KMS-11 (cell line): Measurements from ENCODE around the gene FOXRED2.

ENCODE experiments used
- H2AFZ ChIP-seq: fragments of 200-600 bp; sonication (generic); 2 replicates; pipeline ENCODE4 v1.6.1; 2016; ENCODE audit warnings: antibody characterized with exemption, mixed run types, low read depth
- H3K27ac ChIP-seq: fragments of 200-600 bp; sonication (generic); 2 replicates; pipeline ENCODE4 v1.6.1; 2016; ENCODE audit warnings: mild to moderate bottlenecking, mixed run types
- H3K27me3 ChIP-seq: fragments of 200-600 bp; sonication (generic); 2 replicates; pipeline ENCODE4 v1.6.1; 2017; ENCODE audit warnings: mild to moderate bottlenecking, low read depth, mixed run types, moderate library complexity; ENCODE audit not compliant: insufficient read depth
- H3K36me3 ChIP-seq: fragments of 200-600 bp; sonication (generic); 2 replicates; pipeline ENCODE4 v1.6.1; 2017; ENCODE audit warnings: mild to moderate bottlenecking, mixed run types; ENCODE audit not compliant: insufficient read depth
- H3K4me1 ChIP-seq: fragments of 200-600 bp; sonication (generic); 2 replicates; pipeline ENCODE4 v1.6.1; 2016; ENCODE audit warnings: mild to moderate bottlenecking, low read depth, mixed run types; ENCODE audit not compliant: poor library complexity, severe bottlenecking
- H3K4me2 ChIP-seq: fragments of 200-600 bp; sonication (generic); 2 replicates; pipeline ENCODE4 v1.7.0; 2016; ENCODE audit warnings: mild to moderate bottlenecking, mixed run types
- H3K4me3 ChIP-seq: fragments of 200-600 bp; sonication (generic); IDR thresholded peaks from 2 replicates; pipeline ENCODE4 v1.6.1; 2017; ENCODE audit warnings: low read depth, low read length, mixed read lengths; ENCODE audit not compliant: insufficient read depth
- H3K79me2 ChIP-seq: fragments of 200-600 bp; sonication (generic); 2 replicates; pipeline ENCODE4 v1.6.1; 2016; ENCODE audit warnings: low read depth, mixed run types; ENCODE audit not compliant: insufficient read depth
- H3K9ac ChIP-seq: fragments of 200-600 bp; sonication (generic); 2 replicates; pipeline ENCODE4 v1.6.1; 2016; ENCODE audit warnings: mild to moderate bottlenecking, mixed run types
- H4K20me1 ChIP-seq: fragments of 200-600 bp; sonication (generic); 2 replicates; pipeline ENCODE4 v1.6.1; 2016; ENCODE audit warnings: mild to moderate bottlenecking, mixed run types; ENCODE audit not compliant: insufficient read depth
- TF ChIP-seq, protein P1 (sequence below): fragments of 200-600 bp; sonication (generic); conservative IDR thresholded peaks from 2 replicates; pipeline ENCODE4 v1.6.1; 2017; ENCODE audit warnings: low read depth, mild to moderate bottlenecking, antibody characterized with exemption, low read length, moderate library complexity, mixed read lengths

Gene FOXRED2

GRCh38 chr22:36478966-36479365 lies 27.9 kb downstream of the FOXRED2 start:
- Histone ChIP-seq H3K79me2 (no peaks in the 10 kb centered on the region; the same call in 1 of the 2 replicates), H3K4me3 (no peak overlapping the region), H3K9ac (no peak overlapping the region), H3K36me3 (peaks cover 5% of the 10 kb centered on the region; the same call in 1 of the 2 replicates), H3K27ac (no peak overlapping the region), H3K4me1 (peaks cover 21% of the 10 kb centered on the region), H2AFZ (no peak overlapping the region), H3K4me2 (no peak overlapping the region), H3K27me3 (no peaks in the 10 kb centered on the region), H4K20me1 (no peaks in the 10 kb centered on the region)
- TF ChIP-seq, protein P1, sequence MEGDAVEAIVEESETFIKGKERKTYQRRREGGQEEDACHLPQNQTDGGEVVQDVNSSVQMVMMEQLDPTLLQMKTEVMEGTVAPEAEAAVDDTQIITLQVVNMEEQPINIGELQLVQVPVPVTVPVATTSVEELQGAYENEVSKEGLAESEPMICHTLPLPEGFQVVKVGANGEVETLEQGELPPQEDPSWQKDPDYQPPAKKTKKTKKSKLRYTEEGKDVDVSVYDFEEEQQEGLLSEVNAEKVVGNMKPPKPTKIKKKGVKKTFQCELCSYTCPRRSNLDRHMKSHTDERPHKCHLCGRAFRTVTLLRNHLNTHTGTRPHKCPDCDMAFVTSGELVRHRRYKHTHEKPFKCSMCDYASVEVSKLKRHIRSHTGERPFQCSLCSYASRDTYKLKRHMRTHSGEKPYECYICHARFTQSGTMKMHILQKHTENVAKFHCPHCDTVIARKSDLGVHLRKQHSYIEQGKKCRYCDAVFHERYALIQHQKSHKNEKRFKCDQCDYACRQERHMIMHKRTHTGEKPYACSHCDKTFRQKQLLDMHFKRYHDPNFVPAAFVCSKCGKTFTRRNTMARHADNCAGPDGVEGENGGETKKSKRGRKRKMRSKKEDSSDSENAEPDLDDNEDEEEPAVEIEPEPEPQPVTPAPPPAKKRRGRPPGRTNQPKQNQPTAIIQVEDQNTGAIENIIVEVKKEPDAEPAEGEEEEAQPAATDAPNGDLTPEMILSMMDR = no peak

DNA sequence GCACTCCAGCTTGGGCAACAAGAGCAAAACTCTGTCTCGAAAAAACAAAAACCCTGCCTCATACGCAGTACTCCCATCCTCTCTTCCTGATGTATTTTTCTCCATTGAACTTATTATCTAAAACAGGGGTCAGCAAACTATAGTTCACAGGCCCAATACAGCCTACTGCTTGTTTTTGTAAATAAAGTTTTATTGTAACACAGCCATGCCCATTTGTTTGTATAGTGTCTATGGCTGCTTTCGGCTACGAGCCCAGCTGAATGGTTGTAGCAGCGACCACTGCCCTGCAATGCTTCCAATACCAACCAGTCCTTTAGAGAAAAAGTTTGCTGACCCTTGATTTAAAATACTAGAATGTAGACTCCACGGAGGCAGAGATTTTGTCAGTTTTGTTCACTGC lies 31.5 kb downstream of the FOXRED2 start:
- Histone ChIP-seq H3K4me3 (no peak overlapping the region), H3K4me2 (no peak overlapping the region), H3K9ac (no peak overlapping the region), H3K27me3 (no peaks in the 10 kb centered on the region), H3K4me1 (peaks cover 13% of the 10 kb centered on the region), H2AFZ (no peak overlapping the region), H4K20me1 (no peaks in the 10 kb centered on the region), H3K79me2 (no peaks in the 10 kb centered on the region; the same call in 1 of the 2 replicates), H3K36me3 (peaks cover 5% of the 10 kb centered on the region; the same call in 1 of the 2 replicates), H3K27ac (no peak overlapping the region)
- TF ChIP-seq, protein P1 = no peak

- TF ChIP-seq, protein P1 = no peak
- Histone ChIP-seq H3K27me3 (no peaks in the 10 kb centered on the region), H3K4me1 (peaks cover 29% of the 10 kb centered on the region), H3K9ac (no peak overlapping the region), H3K79me2 (no peaks in the 10 kb centered on the region), H3K4me3 (no peak overlapping the region), H3K4me2 (no peak overlapping the region), H3K27ac (no peak overlapping the region), H3K36me3 (no peaks in the 10 kb centered on the region), H2AFZ (no peak overlapping the region), H4K20me1 (no peaks in the 10 kb centered on the region)
Observed at GRCh38 chr22:36472689-36473088, 34.2 kb downstream of the FOXRED2 start.

DNA sequence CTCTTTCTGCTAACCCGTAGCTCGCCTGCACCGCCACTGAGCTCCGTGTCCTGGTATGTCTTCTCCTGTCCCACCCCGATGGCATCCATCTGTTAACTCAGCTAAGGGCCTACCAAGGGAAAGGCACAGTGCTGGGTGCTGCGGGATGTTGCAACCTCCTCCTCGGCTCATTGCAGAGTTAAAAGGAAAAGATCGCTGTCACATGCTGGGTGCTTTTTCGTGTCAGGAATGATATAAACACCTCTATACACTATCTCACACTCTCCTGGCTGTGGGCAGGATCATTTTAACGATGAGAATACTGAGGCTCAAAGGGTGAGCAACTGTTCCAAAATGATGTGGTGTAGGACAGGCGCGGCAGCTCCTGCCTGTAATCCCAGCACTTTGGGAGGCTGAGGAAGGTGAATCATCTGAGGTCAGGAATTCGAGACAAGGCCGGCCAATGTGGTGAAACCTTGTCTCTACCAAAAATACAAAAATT lies 35.5 kb downstream of the FOXRED2 start:
- Histone ChIP-seq H3K36me3 (no peaks in the 10 kb centered on the region), H3K27ac (no peak overlapping the region), H3K79me2 (no peaks in the 10 kb centered on the region), H4K20me1 (no peaks in the 10 kb centered on the region), H3K9ac (no peak overlapping the region), H3K27me3 (no peaks in the 10 kb centered on the region), H2AFZ (no peak overlapping the region), H3K4me2 (no peak overlapping the region), H3K4me1 (peaks cover 42% of the 10 kb centered on the region), H3K4me3 (no peak overlapping the region)
- TF ChIP-seq, protein P1 = no peak
